NCI-H146 (cell line): ENCODE results near the gene NTF3.

Experiments used
- DNase-seq: peaks from one replicate; lab custom pipeline; 2025; lab: John Stamatoyannopoulos, UW

NTF3 gene

GRCh38 chr12:5456906-5457305 lies 25.0 kb downstream of the NTF3 start:
- no peak for DNase-seq

- DNase-seq = no peak
Measured at GRCh38 chr12:5458229-5459050, 26.5 kb downstream of the NTF3 start.

GRCh38 chr12:5459051-5459782 lies 27.3 kb downstream of the NTF3 start:
- no peak for DNase-seq

- DNase-seq = no peak
Measured at GRCh38 chr12:5460817-5461216, 28.9 kb downstream of the NTF3 start.

- no peak for DNase-seq
Measured at GRCh38 chr12:5461966-5462365, 30.1 kb downstream of the NTF3 start.

GRCh38 chr12:5464096-5464495 lies 32.2 kb downstream of the NTF3 start:
- no peak for DNase-seq

GRCh38 chr12:5465384-5465783 lies 33.5 kb downstream of the NTF3 start:
- DNase-seq = no peak

GRCh38 chr12:5466521-5466960 lies 34.6 kb downstream of the NTF3 start:
- DNase-seq = no peak

GRCh38 chr12:5467931-5468330 lies 36.0 kb downstream of the NTF3 start:
- DNase-seq = no peak

GRCh38 chr12:5470221-5470620 lies 38.3 kb downstream of the NTF3 start:
- no peak for DNase-seq

- no peak for DNase-seq
Measured at GRCh38 chr12:5470703-5471102, 38.8 kb downstream of the NTF3 start.

- no peak for DNase-seq
Measured at GRCh38 chr12:5473076-5473782, 41.3 kb downstream of the NTF3 start.

- no peak for DNase-seq
Measured at GRCh38 chr12:5473783-5474116, 41.8 kb downstream of the NTF3 start.

- no peak for DNase-seq
Measured at GRCh38 chr12:5476356-5476755, 44.4 kb downstream of the NTF3 start.

- no peak for DNase-seq
Measured at GRCh38 chr12:5478081-5478706, 46.3 kb downstream of the NTF3 start.

- DNase-seq = peak; percentile 82
Measured at GRCh38 chr12:5479761-5480160, 47.9 kb downstream of the NTF3 start.

GRCh38 chr12:5480218-5480937 lies 48.5 kb downstream of the NTF3 start:
- DNase-seq = peak; percentile 100

- peak; percentile 83 for DNase-seq
Measured at GRCh38 chr12:5480938-5481303, 49.0 kb downstream of the NTF3 start.

- DNase-seq = no peak
Measured at GRCh38 chr12:5481645-5482044, 49.7 kb downstream of the NTF3 start.

- DNase-seq = no peak
Measured at GRCh38 chr12:5484426-5484825, 52.5 kb downstream of the NTF3 start.

GRCh38 chr12:5485454-5485853 lies 53.5 kb downstream of the NTF3 start:
- no peak for DNase-seq

GRCh38 chr12:5487076-5487475 lies 55.2 kb downstream of the NTF3 start:
- no peak for DNase-seq
